Middle frontal gyrus (tissue), 1 donor: Measurements from ENCODE around the gene KCTD7.
"Not testable (repeated sequence)": the region's sequence is repeated elsewhere in the genome, so short reads cannot be mapped to it uniquely, and the experiment has no call there.

Experiments
- DNase-seq: peaks from one replicate; pipeline ENCODE4 v3.0.0-alpha.2; 2015; ENCODE audit warnings: low spot score; ENCODE audit errors: extremely low spot score

The KCTD7 gene

DNA sequence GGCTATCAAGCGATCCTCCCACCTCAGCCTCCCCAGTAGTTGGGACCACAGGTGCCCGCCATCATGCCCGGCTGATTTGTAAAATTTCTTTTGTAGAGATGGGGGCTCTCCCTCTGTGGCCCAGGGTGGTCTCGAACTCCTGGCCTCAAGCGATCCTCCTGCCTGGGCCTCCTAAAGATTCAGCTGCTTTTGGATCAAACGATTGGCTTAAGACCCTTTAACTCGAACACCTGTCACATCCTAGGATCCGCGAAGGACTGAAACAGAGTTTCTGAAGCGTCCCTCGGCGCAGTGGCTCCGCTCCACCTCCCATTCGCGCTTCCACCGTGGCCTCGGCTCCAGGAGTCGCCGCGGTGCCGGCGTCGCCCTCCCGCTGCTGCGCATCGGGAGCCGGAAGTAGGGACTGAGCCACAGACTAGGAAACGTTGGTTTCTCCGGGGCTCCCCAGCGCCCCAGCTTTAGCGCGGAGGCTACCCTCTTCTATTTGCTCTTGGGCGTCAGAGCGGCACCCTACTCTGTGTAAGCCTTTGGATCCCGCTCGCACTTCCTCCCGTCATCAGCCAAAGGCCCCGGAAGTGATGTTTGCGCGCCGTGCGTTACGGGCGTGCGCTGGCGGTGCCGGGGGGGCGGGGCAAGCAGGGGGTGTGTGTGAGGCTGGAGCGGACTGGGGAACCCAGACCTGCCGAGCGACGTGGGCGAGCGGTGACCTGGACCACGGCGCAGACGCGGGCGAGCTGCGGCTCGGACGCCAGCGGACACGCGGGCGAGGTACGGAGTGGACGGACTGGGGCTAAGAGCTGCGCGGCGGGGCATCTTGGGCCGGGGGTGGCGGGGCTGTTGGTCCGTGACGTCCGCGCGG, 53.0 kb downstream of the KCTD7 start:
- DNase-seq = peak; percentile 95

DNA sequence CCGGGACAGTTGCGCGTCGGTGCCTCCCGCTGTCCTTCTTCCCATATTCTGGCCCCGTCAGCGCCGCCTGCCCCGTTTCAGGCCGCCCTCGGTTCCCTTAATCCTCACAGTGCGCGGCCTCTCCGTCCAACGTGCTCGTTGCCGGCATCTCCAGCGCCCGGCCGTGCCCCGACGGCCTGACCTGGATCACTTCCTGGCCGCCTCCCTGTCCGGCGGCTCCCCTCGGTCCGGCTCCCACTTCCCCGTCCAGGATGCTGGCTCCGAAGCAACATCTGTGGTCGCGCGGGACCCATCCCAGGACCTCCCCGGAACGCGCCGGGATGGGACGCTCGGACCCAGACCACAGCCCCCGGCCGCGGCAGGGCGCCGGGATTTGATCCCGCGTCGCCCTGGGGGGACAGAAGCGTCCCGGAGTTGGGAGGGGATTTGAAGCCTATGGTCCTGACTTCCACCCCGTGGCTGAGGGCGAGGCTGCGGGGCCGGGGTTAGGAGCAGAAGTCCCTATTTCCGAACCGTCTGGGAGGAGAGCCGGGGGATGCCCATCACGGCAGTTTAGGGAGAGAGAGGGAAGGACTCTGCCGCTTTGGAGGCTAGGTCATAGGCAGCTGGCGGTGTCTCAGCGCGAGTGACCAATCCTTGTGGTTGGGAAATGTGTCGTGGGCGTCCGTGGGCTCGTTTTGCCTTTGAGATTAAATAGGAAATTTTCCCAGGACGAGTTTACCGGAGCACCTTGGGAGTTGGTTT, 53.8 kb downstream of the KCTD7 start:
- no peak for DNase-seq

DNA sequence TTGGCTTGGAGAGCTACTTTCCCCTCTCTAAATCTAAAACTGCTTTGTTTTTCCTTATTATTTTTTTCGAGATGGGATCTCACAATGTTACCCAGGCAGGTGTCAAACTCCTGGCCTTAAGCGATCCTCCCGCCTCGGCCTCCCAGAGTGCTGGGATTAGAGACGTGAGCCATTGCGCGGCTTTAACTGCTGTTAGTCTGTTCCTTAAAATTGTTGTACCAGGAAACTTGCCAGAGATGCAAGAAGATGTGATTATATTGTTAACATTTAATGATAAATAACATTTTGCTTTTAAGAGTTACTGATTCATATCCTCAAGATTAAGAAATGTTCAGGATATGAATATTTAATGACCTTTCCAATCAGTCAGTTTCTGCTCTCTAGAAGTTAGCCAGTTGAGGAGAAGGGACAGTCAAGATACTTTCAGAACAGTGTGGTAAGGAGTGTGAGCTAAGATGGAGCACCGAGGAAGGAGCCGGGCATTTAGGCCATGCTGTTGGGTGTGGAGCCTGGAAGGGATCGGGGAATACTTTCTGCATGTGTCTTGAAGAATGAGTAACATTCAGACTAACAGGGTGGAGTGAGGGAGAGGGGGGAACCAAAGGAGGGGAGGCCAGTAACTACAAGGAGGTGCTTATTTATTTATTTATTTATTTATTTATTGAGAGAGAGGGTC, 54.6 kb downstream of the KCTD7 start:
- DNase-seq = not testable (repeated sequence)

DNA sequence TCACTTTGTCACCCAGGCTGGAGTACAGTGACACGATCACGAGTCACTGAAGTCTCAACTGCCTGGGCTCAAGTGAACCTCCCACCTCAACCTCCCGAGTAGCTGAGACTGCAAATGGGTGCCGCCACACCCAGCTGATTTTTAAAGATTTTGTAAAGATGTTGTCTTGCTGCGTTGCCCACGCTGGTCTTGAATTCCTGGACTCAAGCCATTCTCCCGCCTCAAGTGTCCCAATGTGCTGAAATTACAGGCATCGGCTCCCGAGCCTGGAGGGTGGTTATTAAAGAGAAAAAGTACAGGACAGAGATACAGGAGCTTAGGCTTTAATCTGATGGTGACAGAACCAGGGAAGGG, 55.1 kb downstream of the KCTD7 start:
- DNase-seq = no peak

DNA sequence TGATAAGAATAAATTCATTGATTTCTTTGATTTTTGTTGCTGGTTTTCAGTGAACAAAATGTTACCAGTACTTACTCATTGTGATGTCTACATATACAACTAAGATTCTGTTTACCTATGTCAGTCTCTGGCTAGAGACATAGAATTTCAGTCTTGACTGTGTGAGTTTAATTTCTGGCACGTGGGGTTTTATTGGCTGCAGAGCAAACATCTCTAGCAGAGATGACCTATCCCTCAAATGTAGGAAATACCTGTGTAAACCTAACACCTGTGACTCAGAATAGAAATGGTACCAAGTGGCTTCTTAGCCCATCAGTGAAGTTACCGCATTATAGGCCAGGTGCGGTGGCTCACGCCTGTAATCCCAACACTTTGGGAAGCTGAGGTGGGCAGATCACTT, 57.0 kb downstream of the KCTD7 start:
- not testable (repeated sequence) for DNase-seq

DNA sequence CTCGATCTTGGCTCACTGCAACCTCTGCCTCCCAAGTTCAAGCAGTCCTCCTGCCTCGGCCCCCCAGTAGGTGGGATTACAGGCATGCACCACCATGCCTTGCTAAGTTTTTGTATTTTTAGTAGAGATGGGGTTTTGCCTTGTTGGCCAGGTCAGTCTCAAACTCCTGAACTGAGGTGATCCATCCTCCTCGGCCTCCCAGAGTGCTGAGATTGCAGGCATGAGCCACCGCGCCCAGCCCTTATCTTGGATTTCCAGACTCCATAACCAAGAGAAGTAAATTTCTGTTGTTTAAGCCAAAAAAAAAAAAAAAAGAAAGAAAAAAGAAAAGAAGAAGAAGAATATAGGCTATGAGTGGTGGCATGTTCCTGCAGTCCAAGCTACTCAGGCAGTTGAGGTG, 58.5 kb downstream of the KCTD7 start:
- DNase-seq = no peak

DNA sequence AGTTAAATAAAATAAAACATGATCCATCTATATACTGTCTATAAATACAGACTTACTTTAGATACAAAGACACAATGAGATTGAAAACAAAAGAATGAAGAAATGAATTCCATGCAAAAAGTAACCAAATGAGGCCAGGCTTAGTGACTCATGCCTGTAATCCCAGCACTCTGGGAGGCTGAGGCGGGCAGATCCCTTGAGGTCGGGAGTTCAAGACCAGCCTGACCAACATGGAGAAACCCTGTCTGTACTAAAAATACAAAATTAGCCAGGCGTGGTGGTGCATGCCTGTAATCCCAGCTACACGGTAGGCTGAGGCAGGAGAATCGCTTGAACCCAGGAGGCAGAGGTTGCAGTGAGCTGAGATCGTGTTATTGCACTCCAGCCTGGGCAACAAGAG, 59.0 kb downstream of the KCTD7 start:
- not testable (repeated sequence) for DNase-seq

DNA sequence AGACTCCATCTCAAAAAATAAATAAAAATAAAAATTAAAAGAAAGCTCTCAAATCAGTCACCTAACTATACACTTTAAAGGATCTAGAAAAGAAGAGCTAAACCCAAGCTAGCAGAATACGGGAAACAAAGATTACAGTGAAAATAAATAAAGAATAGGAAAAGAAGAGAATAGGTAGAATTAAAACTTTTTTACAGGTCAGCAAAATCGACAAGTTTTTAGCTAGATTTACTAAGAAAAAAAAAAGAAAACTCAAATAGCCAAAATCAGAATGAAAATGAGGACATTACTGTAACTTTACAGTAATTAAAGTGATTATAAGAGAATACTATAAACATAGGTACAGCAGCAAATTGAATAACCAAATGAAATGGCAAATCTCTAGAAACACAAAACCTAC, 60.4 kb downstream of the KCTD7 start:
- no peak for DNase-seq

DNA sequence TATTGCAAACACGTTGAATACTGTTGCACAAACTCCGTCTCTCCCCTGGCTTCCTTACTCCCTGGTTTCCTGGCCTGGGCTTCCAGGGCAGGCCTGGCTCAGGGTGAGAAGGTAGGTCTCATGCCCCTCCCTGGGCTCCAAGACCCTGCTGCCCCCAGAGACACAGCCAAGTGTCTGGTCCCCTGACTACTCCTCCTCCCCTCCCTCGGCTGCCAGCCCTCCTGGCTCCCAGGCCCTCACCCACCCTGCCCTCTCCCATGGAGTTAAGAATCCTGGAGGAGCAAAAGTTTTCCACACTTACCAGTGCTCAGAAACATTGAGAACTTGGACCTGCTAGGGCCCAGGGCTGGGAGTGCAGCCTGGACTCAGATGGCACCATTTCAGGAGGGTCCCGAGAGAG, 64.7 kb downstream of the KCTD7 start:
- DNase-seq = no peak
